Measurements from ENCODE around the gene MYPOP.

DNA sequence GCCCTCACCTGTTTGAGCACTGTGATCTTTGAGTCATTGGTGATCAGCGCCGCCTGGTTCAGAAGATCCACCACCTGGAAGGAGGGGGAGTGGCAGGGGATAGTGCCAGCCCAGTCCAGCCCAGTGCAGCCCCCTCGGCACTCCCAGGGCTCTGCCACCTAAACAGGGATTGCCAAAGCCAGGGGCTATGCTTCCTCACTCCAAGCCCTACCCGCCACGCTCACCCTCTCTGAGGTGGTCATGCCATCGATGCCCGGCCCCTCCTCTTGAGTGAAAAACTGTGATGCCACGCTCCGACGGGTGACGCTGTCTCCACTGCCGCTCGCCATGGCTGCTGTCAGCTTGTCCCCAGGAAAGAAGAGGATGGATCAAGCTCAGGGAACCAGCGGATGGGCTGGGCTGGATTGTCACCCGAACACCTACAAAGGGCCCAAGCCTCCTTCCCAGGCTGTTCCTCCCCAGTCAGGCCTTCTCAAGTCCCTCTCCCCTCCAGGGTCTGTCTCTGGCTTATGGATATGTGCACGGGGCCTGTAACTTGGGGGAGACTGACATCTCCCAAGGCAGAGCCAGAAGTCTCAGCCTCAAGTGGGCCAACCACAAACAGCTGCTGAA, 48.1 kb downstream of the MYPOP start:
- no peak for TF ChIP-seq POLR2AphosphoS5 (IDR thresholded peaks at IDR 0.05)
- TF ChIP-seq CTCF (IDR thresholded peaks at IDR 0.05) = no peak
- TF ChIP-seq EP300 (IDR thresholded peaks at IDR 0.05; ENCODE audit: low read depth) = no peak
- TF ChIP-seq POLR2A (IDR thresholded peaks at IDR 0.05) = no peak

Measured in transverse colon (tissue), 4 donors.